ENCODE results near the gene LRRC34. TPM values are rescaled to one million over a fixed set of nuclear protein-coding genes. Genes with fewer than 3 reads are reported as not detected.

Gene LRRC34
- total RNA-seq, 1 experiment from 2014 or later: not detected

DNA sequence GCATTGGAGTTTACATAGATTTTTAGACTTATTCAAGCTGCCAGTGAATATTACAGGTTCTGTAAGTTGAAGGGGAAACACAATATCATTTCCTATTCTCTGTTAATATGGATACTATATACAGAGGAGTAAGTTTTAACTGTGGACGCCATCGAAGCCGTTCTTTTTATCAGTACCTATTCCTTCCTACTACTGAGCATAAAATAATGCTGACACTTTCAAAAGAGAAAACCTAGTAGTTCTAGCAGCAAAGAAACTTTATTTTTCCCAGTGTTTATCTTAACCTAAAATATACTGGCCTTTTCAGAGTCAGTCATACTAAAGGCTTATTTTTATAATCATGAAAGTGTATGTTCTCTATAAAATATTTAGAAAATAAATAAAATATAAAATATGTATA, 42.8 kb upstream of the LRRC34 start:
- peaks cover 3% of the 10 kb centered on the region for H3K27me3 Mint-ChIP-seq (ENCODE audit: insufficient read depth, unreplicated experiment)
- H3K4me3 ChIP-seq (ENCODE audit: low read depth, low read length): no peak overlapping the region
- no peaks in the 10 kb centered on the region; the same call in 1 of the 2 replicates for H3K27me3 ChIP-seq (replicated peaks; ENCODE audit: control insufficient read depth, insufficient read depth, low read length)
- no peaks in the 10 kb centered on the region for H3K36me3 Mint-ChIP-seq (ENCODE audit: insufficient read depth, unreplicated experiment)
- intact Hi-C loops (cut with micrococcal nuclease; ENCODE audit: unreplicated experiment): no loop called here
- DNase-seq: no peak
- BruUV-seq (replicated peaks): no TSS peak
- no peak overlapping the region for H3K27ac Mint-ChIP-seq (ENCODE audit: unreplicated experiment)
- no peak overlapping the region for H3K4me3 Mint-ChIP-seq (ENCODE audit: unreplicated experiment)
- H3K36me3 ChIP-seq (ENCODE audit: control insufficient read depth, insufficient read depth, low read length): no peaks in the 10 kb centered on the region
- no peaks in the 10 kb centered on the region for H3K4me1 Mint-ChIP-seq (ENCODE audit: low read depth, unreplicated experiment)
- ChIA-PET POLR2A (no interaction called here), CTCF (no interaction called here)
- no peaks in the 10 kb centered on the region for H3K9me3 ChIP-seq
- no peaks in the 10 kb centered on the region for H3K4me1 ChIP-seq
- TF ChIP-seq, protein P1, sequence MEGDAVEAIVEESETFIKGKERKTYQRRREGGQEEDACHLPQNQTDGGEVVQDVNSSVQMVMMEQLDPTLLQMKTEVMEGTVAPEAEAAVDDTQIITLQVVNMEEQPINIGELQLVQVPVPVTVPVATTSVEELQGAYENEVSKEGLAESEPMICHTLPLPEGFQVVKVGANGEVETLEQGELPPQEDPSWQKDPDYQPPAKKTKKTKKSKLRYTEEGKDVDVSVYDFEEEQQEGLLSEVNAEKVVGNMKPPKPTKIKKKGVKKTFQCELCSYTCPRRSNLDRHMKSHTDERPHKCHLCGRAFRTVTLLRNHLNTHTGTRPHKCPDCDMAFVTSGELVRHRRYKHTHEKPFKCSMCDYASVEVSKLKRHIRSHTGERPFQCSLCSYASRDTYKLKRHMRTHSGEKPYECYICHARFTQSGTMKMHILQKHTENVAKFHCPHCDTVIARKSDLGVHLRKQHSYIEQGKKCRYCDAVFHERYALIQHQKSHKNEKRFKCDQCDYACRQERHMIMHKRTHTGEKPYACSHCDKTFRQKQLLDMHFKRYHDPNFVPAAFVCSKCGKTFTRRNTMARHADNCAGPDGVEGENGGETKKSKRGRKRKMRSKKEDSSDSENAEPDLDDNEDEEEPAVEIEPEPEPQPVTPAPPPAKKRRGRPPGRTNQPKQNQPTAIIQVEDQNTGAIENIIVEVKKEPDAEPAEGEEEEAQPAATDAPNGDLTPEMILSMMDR (IDR thresholded peaks at IDR 0.05; ENCODE audit: insufficient read depth in 1 of 2, low read depth in 1 of 2, low read length in 1 of 2, severe bottlenecking in 1 of 2, unreplicated experiment in 1 of 2): no peak
- no peaks in the 10 kb centered on the region for H3K9me3 Mint-ChIP-seq (ENCODE audit: unreplicated experiment)

DNA sequence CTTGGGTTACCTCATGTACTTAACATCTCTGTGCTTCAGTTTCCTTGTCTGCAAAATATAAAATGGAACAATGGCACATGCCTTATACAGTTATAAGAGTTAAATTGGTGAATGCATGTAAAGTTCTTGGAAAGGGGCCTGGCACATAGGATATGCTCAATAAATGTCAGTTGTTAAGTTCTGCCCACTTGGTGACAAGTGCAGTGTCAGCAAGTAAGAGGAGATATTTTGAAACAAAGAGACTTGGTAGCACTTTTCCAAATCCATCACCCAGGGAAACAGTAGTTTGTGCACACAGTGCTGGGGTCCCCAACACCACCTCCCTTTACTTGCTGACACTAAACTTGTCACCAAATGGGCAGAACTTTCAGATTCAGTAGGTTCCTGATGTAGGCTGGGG, 37.9 kb upstream of the LRRC34 start:
- Mint-ChIP-seq H3K27ac (ENCODE audit: unreplicated experiment) (no peak overlapping the region), H3K27me3 (ENCODE audit: insufficient read depth, unreplicated experiment) (peaks cover 3% of the 10 kb centered on the region), H3K4me3 (ENCODE audit: unreplicated experiment) (no peak overlapping the region), H3K9me3 (ENCODE audit: unreplicated experiment) (no peaks in the 10 kb centered on the region), H3K4me1 (ENCODE audit: low read depth, unreplicated experiment) (no peaks in the 10 kb centered on the region), H3K36me3 (ENCODE audit: insufficient read depth, unreplicated experiment) (no peaks in the 10 kb centered on the region)
- H3K4me3 ChIP-seq (ENCODE audit: low read depth, low read length): no peak overlapping the region
- H3K4me1 ChIP-seq: no peaks in the 10 kb centered on the region
- ChIA-PET CTCF (no interaction called here), POLR2A (no interaction called here)
- no peaks in the 10 kb centered on the region; the same call in 1 of the 2 replicates for H3K27me3 ChIP-seq (replicated peaks; ENCODE audit: control insufficient read depth, insufficient read depth, low read length)
- no peaks in the 10 kb centered on the region for H3K36me3 ChIP-seq (ENCODE audit: control insufficient read depth, insufficient read depth, low read length)
- no peaks in the 10 kb centered on the region for H3K9me3 ChIP-seq
- intact Hi-C loops (cut with micrococcal nuclease; ENCODE audit: unreplicated experiment): no loop called here
- TF ChIP-seq, protein P1 (IDR thresholded peaks at IDR 0.05; ENCODE audit: insufficient read depth in 1 of 2, low read depth in 1 of 2, low read length in 1 of 2, severe bottlenecking in 1 of 2, unreplicated experiment in 1 of 2): no peak
- DNase-seq: no peak
- no TSS peak for BruUV-seq (replicated peaks)

DNA sequence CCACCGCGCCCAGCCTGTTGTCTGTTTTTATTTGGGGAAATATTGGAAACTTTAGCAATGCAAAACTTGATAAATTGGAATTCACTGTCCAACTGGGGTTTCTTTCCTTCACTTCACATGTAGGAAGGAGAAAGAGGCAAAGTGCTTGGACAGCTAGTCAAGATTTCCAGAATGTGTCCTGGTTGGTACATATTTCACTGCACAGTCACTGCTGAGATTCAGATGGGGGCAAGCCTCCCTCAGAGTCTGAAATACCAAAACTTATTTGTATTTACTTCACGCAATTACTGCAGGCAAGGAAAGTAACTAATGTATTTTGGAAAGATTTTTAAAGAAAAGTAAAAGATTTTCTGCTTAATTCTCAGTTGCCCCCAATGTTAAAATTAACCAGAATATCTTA, 36.0 kb upstream of the LRRC34 start:
- CTCF ChIA-PET: no interaction called here
- DNase-seq: no peak
- H3K4me1 ChIP-seq: no peaks in the 10 kb centered on the region
- no peak overlapping the region for H3K4me3 Mint-ChIP-seq (ENCODE audit: unreplicated experiment)
- no peaks in the 10 kb centered on the region for H3K36me3 Mint-ChIP-seq (ENCODE audit: insufficient read depth, unreplicated experiment)
- H3K9me3 Mint-ChIP-seq (ENCODE audit: unreplicated experiment): no peaks in the 10 kb centered on the region
- H3K36me3 ChIP-seq (ENCODE audit: control insufficient read depth, insufficient read depth, low read length): no peaks in the 10 kb centered on the region
- BruUV-seq (replicated peaks): no TSS peak
- TF ChIP-seq, protein P1 (IDR thresholded peaks at IDR 0.05; ENCODE audit: insufficient read depth in 1 of 2, low read depth in 1 of 2, low read length in 1 of 2, severe bottlenecking in 1 of 2, unreplicated experiment in 1 of 2): no peak
- no peaks in the 10 kb centered on the region for H3K9me3 ChIP-seq
- no peaks in the 10 kb centered on the region for H3K4me1 Mint-ChIP-seq (ENCODE audit: low read depth, unreplicated experiment)
- intact Hi-C loops (cut with micrococcal nuclease; ENCODE audit: unreplicated experiment): no loop called here
- no peaks in the 10 kb centered on the region; the same call in 1 of the 2 replicates for H3K27me3 ChIP-seq (replicated peaks; ENCODE audit: control insufficient read depth, insufficient read depth, low read length)
- H3K27ac Mint-ChIP-seq (ENCODE audit: unreplicated experiment): no peak overlapping the region
- no peak overlapping the region for H3K4me3 ChIP-seq (ENCODE audit: low read depth, low read length)
- peaks cover 3% of the 10 kb centered on the region for H3K27me3 Mint-ChIP-seq (ENCODE audit: insufficient read depth, unreplicated experiment)
- POLR2A ChIA-PET: no interaction called here

All from Caco-2 (cell line).